Measurements from ENCODE around the gene FAM199X.

FAM199X gene

DNA sequence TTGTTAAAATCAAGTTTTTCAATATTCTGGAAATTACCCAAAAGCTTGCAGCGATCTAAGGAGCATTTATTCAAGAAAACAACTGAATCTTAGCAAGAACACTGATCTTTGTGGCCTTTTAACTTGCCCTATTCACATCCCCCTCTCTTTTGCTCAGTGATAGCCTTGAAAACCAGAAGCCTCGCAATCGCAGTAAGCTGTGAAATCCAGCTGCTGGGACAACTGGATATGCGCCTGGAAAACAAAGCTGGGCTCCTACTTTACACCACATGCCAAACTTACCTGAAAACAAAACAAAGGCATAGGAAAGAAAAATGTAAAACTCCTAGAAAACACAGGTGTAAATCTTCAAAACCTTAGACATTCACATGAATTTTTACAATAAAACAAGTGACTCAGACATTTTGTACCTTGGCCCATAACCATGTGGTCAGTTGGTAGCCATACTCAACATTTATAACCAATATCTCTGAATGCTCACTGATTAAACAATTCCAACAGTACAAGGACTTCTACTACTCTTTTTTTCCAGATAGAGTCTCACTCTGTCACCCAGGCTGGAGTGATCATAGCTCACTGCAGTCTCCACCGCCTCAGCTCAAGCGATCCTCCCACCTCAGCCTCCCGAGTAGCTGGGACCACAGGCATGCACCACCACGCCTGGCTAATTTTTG, 25.0 kb upstream of the FAM199X start:
- TF ChIP-seq POLR2A (IDR thresholded peaks at IDR 0.05; ENCODE audit: low read depth, low read length) (no peak), POLR2AphosphoS5 (IDR thresholded peaks at IDR 0.05; ENCODE audit: low read depth, low read length) (no peak), TAF1 (IDR thresholded peaks at IDR 0.05; ENCODE audit: borderline replicate concordance, low read depth, low read length) (no peak)
- FAIRE-seq, result no peak
- DNase-seq (ENCODE audit: insufficient read length), result no peak

DNA sequence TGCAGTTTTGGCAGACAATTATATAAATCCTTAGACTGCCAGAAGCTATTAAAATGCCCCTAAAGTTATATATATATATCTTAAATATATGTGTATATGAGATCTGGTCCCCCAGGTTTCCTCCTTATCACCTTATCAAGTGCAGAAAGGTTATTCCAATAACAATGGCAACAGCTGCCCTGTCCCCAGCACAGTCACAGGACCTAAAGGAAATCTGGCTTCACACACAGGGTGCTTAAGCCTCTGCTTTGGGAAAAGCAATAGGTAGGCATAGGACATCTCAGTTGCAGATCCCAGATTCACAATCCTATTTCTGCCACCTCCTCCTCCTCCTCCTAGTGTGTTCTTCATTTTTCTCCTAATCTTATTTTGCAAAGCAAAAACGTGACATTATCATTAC, 15.2 kb upstream of the FAM199X start:
- FAIRE-seq, result no peak
- no peak for TF ChIP-seq POLR2AphosphoS5 (IDR thresholded peaks at IDR 0.05; ENCODE audit: low read depth, low read length)
- no peak for TF ChIP-seq POLR2A (IDR thresholded peaks at IDR 0.05; ENCODE audit: low read depth, low read length)
- TF ChIP-seq TAF1 (IDR thresholded peaks at IDR 0.05; ENCODE audit: borderline replicate concordance, low read depth, low read length), result no peak

GRCh38 chrX:104156630-104157529, 9.4 kb upstream of the FAM199X start, which contains the start of gene SLC25A53:
Gene SLC25A53, minus strand, starts transcription at chrX:104157009. Its CDS starts 51,752 bp downstream, at chrX:104105257.
- peak; percentile 88 for FAIRE-seq
- TF ChIP-seq TAF1 (IDR thresholded peaks at IDR 0.05; ENCODE audit: borderline replicate concordance, low read depth, low read length) (peak; percentile 66; the same call in 1 of the 2 replicates), POLR2A (IDR thresholded peaks at IDR 0.05; ENCODE audit: low read depth, low read length) (peak; percentile 57; the same call in 1 of the 2 replicates), POLR2AphosphoS5 (IDR thresholded peaks at IDR 0.05; ENCODE audit: low read depth, low read length) (peak; percentile 55; the same call in 1 of the 2 replicates)
- peak; percentile 25 for DNase-seq (ENCODE audit: insufficient read length)

More for the DNA sequence above, 15.2 kb upstream of the FAM199X start:
- DNase-seq (ENCODE audit: insufficient read length), result no peak

GRCh38 chrX:104166735-104167436, 633 bp downstream of the FAM199X start:
- no peak for FAIRE-seq
- no peak for DNase-seq (ENCODE audit: insufficient read length)

GRCh38 chrX:104168127-104168526, 1.9 kb downstream of the FAM199X start:
- no peak for FAIRE-seq
- DNase-seq (ENCODE audit: insufficient read length), result no peak

More at GRCh38 chrX:104166735-104167436, 633 bp downstream of the FAM199X start:
- no peak for TF ChIP-seq POLR2AphosphoS5 (IDR thresholded peaks at IDR 0.05; ENCODE audit: low read depth, low read length)
- TF ChIP-seq TAF1 (IDR thresholded peaks at IDR 0.05; ENCODE audit: borderline replicate concordance, low read depth, low read length), result no peak
- no peak for TF ChIP-seq POLR2A (IDR thresholded peaks at IDR 0.05; ENCODE audit: low read depth, low read length)

GRCh38 chrX:104172121-104172520, 5.9 kb downstream of the FAM199X start:
- DNase-seq (ENCODE audit: insufficient read length), result no peak
- TF ChIP-seq POLR2A (IDR thresholded peaks at IDR 0.05; ENCODE audit: low read depth, low read length) (no peak), TAF1 (IDR thresholded peaks at IDR 0.05; ENCODE audit: borderline replicate concordance, low read depth, low read length) (no peak), POLR2AphosphoS5 (IDR thresholded peaks at IDR 0.05; ENCODE audit: low read depth, low read length) (no peak)
- no peak for FAIRE-seq

More at GRCh38 chrX:104168127-104168526, 1.9 kb downstream of the FAM199X start:
- TF ChIP-seq POLR2A (IDR thresholded peaks at IDR 0.05; ENCODE audit: low read depth, low read length) (no peak), POLR2AphosphoS5 (IDR thresholded peaks at IDR 0.05; ENCODE audit: low read depth, low read length) (no peak), TAF1 (IDR thresholded peaks at IDR 0.05; ENCODE audit: borderline replicate concordance, low read depth, low read length) (no peak)

DNA sequence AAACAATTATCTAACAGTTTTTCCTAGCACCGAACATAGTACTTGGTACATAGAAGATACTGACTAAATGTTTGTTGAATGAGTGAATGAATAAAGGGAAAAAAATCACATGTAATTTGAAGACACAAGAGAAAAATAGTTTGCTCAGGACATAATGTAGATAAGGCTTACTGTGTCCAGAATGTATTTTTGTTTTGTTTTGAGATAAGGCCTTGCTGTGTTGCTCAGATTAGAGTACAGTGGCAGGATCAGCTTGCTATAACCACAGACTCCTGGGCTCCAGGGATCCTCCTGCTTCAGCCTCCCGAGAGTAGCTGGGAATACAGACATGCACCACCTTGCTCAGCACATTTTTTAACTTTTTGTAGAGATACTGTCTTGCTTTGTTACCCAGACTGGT, 6.5 kb downstream of the FAM199X start:
- FAIRE-seq (no peak), DNase-seq (ENCODE audit: insufficient read length) (no peak)
- no peak for TF ChIP-seq POLR2A (IDR thresholded peaks at IDR 0.05; ENCODE audit: low read depth, low read length)
- TF ChIP-seq TAF1 (IDR thresholded peaks at IDR 0.05; ENCODE audit: borderline replicate concordance, low read depth, low read length), result no peak
- no peak for TF ChIP-seq POLR2AphosphoS5 (IDR thresholded peaks at IDR 0.05; ENCODE audit: low read depth, low read length)

GRCh38 chrX:104173841-104174240, 7.6 kb downstream of the FAM199X start:
- FAIRE-seq, result no peak
- TF ChIP-seq POLR2A (IDR thresholded peaks at IDR 0.05; ENCODE audit: low read depth, low read length) (no peak), POLR2AphosphoS5 (IDR thresholded peaks at IDR 0.05; ENCODE audit: low read depth, low read length) (no peak), TAF1 (IDR thresholded peaks at IDR 0.05; ENCODE audit: borderline replicate concordance, low read depth, low read length) (no peak)

GRCh38 chrX:104183685-104184084, 17.4 kb downstream of the FAM199X start:
- FAIRE-seq, result no peak
- no peak for DNase-seq (ENCODE audit: insufficient read length)
- TF ChIP-seq TAF1 (IDR thresholded peaks at IDR 0.05; ENCODE audit: borderline replicate concordance, low read depth, low read length) (no peak), POLR2A (IDR thresholded peaks at IDR 0.05; ENCODE audit: low read depth, low read length) (no peak), POLR2AphosphoS5 (IDR thresholded peaks at IDR 0.05; ENCODE audit: low read depth, low read length) (no peak)

More at GRCh38 chrX:104173841-104174240, 7.6 kb downstream of the FAM199X start:
- no peak for DNase-seq (ENCODE audit: insufficient read length)

- DNase-seq (ENCODE audit: insufficient read length) (no peak), FAIRE-seq (no peak)
- TF ChIP-seq TAF1 (IDR thresholded peaks at IDR 0.05; ENCODE audit: borderline replicate concordance, low read depth, low read length) (no peak), POLR2A (IDR thresholded peaks at IDR 0.05; ENCODE audit: low read depth, low read length) (no peak), POLR2AphosphoS5 (IDR thresholded peaks at IDR 0.05; ENCODE audit: low read depth, low read length) (no peak)
These were observed 21.7 kb downstream of the FAM199X start for GRCh38 chrX:104187931-104188330.

DNA sequence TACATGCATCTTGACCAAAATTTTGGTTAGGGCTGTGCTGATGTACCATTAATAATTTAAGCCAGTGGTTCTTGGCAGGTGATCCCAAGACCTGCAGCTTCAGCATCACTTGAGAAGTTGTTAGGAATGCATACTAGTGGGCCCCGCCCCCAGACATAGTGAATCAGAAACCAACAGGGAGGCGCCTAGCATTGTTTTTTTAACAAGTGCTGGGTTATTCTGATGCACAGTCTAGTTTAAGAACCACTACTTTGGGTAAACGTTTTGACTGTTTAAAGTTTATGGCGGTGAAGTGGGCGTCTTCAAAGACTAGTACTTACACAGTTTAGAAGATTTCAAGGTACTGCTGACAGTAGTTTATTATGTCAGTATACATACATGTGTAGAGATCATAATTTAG, 23.6 kb downstream of the FAM199X start:
- FAIRE-seq, result no peak
- TF ChIP-seq POLR2A (IDR thresholded peaks at IDR 0.05; ENCODE audit: low read depth, low read length) (no peak), POLR2AphosphoS5 (IDR thresholded peaks at IDR 0.05; ENCODE audit: low read depth, low read length) (no peak), TAF1 (IDR thresholded peaks at IDR 0.05; ENCODE audit: borderline replicate concordance, low read depth, low read length) (no peak)
- DNase-seq (ENCODE audit: insufficient read length), result no peak

All from GM12892 (cell line).